MM.1S (cell line): ENCODE results near the gene CLK4.

ENCODE experiments used
- DNase-seq: peaks from one replicate; pipeline ENCODE4 v3.0.0-alpha.2; 2015
- H2AFZ ChIP-seq: fragments of 300-600 bp; sonication (generic); 2 replicates; pipeline ENCODE4 v1.6.0; 2016; ENCODE audit warnings: antibody characterized with exemption, low read length
- H3F3A ChIP-seq: fragments of 300-600 bp; sonication (generic); 2 replicates; pipeline ENCODE4 v1.6.1; 2016; ENCODE audit warnings: mild to moderate bottlenecking, antibody characterized with exemption, low read length, moderate library complexity, mixed read lengths; ENCODE audit not compliant: insufficient read depth
- H3K27ac ChIP-seq: fragments of 300-600 bp; sonication (generic); 2 replicates; pipeline ENCODE4 v1.5.1; 2016; ENCODE audit warnings: mild to moderate bottlenecking, low read length
- H3K27me3 ChIP-seq: fragments of 300-600 bp; sonication (generic); replicated peaks from 2 replicates; pipeline ENCODE4 v1.6.0; 2016; ENCODE audit warnings: low read length; ENCODE audit not compliant: insufficient read depth
- H3K36me3 ChIP-seq: fragments of 300-600 bp; sonication (generic); replicated peaks from 2 replicates; pipeline ENCODE4 v1.6.1; 2016; ENCODE audit warnings: mild to moderate bottlenecking, low read length, mixed read lengths; ENCODE audit not compliant: insufficient read depth
- H3K4me1 ChIP-seq: fragments of 300-600 bp; sonication (generic); 2 replicates; pipeline ENCODE4 v1.6.1; 2016; ENCODE audit warnings: low read length, mixed read lengths
- H3K4me2 ChIP-seq: fragments of 300-600 bp; sonication (generic); 2 replicates; pipeline ENCODE4 v1.6.0; 2016; ENCODE audit warnings: low read depth, low read length
- H3K4me3 ChIP-seq: fragments of 300-600 bp; sonication (generic); 2 replicates; pipeline ENCODE4 v1.5.1; 2016; ENCODE audit warnings: low read length, mixed read lengths
- H3K79me2 ChIP-seq: fragments of 300-600 bp; sonication (generic); 2 replicates; pipeline ENCODE4 v1.6.1; 2016; ENCODE audit warnings: mixed run types, low read length, mixed read lengths
- H3K9ac ChIP-seq: fragments of 300-600 bp; sonication (generic); 2 replicates; pipeline ENCODE4 v1.6.1; 2016; ENCODE audit warnings: low read length, mixed read lengths
- H3K9me2 ChIP-seq: fragments of 300-600 bp; sonication (generic); replicated peaks from 2 replicates; pipeline ENCODE4 v1.6.1; 2016; ENCODE audit warnings: mild to moderate bottlenecking, low read length, mixed read lengths; ENCODE audit not compliant: insufficient read depth
- H3K9me3 ChIP-seq: fragments of 300-600 bp; sonication (generic); replicated peaks from 2 replicates; pipeline ENCODE4 v1.6.1; 2016; ENCODE audit warnings: mild to moderate bottlenecking, low read length, mixed read lengths; ENCODE audit not compliant: insufficient read depth
- H4K20me1 ChIP-seq: fragments of 300-600 bp; sonication (generic); 2 replicates; pipeline ENCODE4 v1.6.1; 2016; ENCODE audit warnings: mild to moderate bottlenecking, low read length, moderate library complexity, mixed read lengths; ENCODE audit not compliant: insufficient read depth
- EZH2 ChIP-seq: fragments of 300-600 bp; sonication (generic); optimal IDR thresholded peaks from 2 replicates; pipeline ENCODE3; 2017; ENCODE audit warnings: low read depth, mild to moderate bottlenecking, antibody characterized with exemption, low read length, mixed read lengths
- EZH2phosphoT487 ChIP-seq: fragments of 300-600 bp; sonication (generic); IDR thresholded peaks from 2 replicates; pipeline ENCODE4 v1.6.1; 2018; ENCODE audit warnings: antibody characterized with exemption, low read length
- TF ChIP-seq, protein P1 (sequence below): fragments of 300-600 bp; sonication (generic); IDR thresholded peaks from 2 replicates; pipeline ENCODE4 v1.5.1; 2016; ENCODE audit warnings: antibody characterized with exemption, low read length, mixed read lengths

CLK4 gene

DNA sequence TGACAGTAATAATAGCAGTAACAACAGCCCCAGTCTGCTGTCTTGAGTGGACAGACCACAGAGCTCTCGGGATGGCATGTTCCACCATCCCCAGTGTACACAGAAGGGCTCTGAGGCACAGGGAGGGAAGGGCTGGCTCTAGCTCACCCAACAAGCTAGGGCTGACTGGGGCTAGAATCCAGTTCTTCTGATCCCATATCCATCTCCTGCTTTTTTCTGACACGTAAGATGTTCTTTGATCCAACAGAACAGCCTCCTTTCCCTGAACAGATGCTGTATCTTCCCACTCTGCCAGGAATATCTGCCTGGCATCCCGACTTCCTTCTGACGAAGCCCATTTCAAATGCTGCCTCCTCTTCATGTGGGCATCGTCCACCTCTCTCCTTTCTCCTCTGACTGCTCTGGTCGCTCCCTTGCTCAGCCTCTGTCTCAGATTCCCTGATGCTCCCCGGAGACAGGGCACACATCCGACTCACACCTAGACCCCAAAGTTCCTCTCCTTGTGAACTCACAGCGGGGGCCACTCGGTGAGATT is 43.6 kb upstream of the CLK4 start:
- Histone ChIP-seq H3K36me3 (no peaks in the 10 kb centered on the region), H3K4me2 (no peak overlapping the region), H4K20me1 (no peaks in the 10 kb centered on the region), H3F3A (no peaks in the 10 kb centered on the region), H3K4me1 (no peaks in the 10 kb centered on the region), H3K27me3 (peaks cover 10% of the 10 kb centered on the region), H3K9ac (no peak overlapping the region), H3K4me3 (no peak overlapping the region), H3K27ac (no peak overlapping the region), H3K9me2 (no peaks in the 10 kb centered on the region), H2AFZ (no peak overlapping the region), H3K79me2 (no peaks in the 10 kb centered on the region), H3K9me3 (no peaks in the 10 kb centered on the region)
- DNase-seq: no peak
- TF ChIP-seq, protein P1, sequence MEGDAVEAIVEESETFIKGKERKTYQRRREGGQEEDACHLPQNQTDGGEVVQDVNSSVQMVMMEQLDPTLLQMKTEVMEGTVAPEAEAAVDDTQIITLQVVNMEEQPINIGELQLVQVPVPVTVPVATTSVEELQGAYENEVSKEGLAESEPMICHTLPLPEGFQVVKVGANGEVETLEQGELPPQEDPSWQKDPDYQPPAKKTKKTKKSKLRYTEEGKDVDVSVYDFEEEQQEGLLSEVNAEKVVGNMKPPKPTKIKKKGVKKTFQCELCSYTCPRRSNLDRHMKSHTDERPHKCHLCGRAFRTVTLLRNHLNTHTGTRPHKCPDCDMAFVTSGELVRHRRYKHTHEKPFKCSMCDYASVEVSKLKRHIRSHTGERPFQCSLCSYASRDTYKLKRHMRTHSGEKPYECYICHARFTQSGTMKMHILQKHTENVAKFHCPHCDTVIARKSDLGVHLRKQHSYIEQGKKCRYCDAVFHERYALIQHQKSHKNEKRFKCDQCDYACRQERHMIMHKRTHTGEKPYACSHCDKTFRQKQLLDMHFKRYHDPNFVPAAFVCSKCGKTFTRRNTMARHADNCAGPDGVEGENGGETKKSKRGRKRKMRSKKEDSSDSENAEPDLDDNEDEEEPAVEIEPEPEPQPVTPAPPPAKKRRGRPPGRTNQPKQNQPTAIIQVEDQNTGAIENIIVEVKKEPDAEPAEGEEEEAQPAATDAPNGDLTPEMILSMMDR: no peak
- no peak for TF ChIP-seq EZH2

DNA sequence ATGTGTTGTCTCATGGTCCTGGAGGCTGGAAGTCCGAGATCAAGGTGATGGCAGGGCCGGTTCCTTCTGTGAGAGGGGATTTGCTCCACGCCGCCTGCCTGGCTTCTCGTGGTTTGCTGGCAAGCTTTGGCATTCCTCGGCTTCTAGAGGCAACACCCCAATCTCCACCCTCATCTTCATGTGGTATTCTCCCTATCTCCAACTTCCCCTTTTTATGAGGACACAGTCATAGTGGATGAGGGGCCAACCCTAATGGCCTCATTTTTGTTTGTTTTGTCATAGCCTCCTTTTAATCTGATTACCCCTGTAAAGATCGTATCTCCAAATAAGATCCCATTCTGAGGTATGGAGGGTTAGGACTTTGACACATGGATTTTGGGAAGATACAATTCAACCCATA is 41.7 kb upstream of the CLK4 start:
- H3K4me3 ChIP-seq: no peak overlapping the region
- no peak overlapping the region for H3K4me2 ChIP-seq
- no peaks in the 10 kb centered on the region for H3F3A ChIP-seq
- H3K79me2 ChIP-seq: no peaks in the 10 kb centered on the region
- DNase-seq: no peak
- H3K9me2 ChIP-seq: no peaks in the 10 kb centered on the region
- no peaks in the 10 kb centered on the region for H3K4me1 ChIP-seq
- peaks cover 10% of the 10 kb centered on the region for H3K27me3 ChIP-seq
- TF ChIP-seq EZH2 (no peak), EZH2phosphoT487 (no peak)
- TF ChIP-seq, protein P1: no peak
- H3K9ac ChIP-seq: no peak overlapping the region
- no peaks in the 10 kb centered on the region for H4K20me1 ChIP-seq
- no peaks in the 10 kb centered on the region for H3K36me3 ChIP-seq
- no peak overlapping the region for H2AFZ ChIP-seq
- H3K9me3 ChIP-seq: no peaks in the 10 kb centered on the region
- H3K27ac ChIP-seq: no peak overlapping the region

DNA sequence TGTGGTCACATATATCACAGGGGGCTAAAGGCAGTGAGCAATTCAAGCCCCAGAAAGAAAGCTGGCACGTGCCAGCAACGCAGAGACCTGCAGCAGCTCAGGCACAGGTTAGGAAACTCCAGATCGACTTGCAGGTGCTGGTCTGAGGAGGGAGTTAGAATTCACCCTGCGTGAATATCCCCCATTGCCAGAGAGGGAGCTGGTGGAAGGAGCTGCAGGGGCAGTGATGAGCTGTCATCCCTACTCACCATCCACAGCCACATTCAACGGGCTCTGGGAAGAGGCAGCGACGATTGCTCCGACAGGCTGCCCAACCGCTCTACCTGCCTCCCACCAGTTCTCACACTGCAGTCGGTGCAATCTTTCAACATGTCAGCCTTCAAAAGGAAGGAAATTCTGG is 40.8 kb upstream of the CLK4 start:
- Histone ChIP-seq H3F3A (no peaks in the 10 kb centered on the region), H3K9me2 (no peaks in the 10 kb centered on the region), H3K9me3 (no peaks in the 10 kb centered on the region), H4K20me1 (no peaks in the 10 kb centered on the region), H3K4me3 (no peak overlapping the region), H2AFZ (no peak overlapping the region), H3K9ac (no peak overlapping the region), H3K4me1 (no peaks in the 10 kb centered on the region), H3K36me3 (no peaks in the 10 kb centered on the region), H3K27me3 (peaks cover 10% of the 10 kb centered on the region), H3K27ac (no peak overlapping the region), H3K79me2 (no peaks in the 10 kb centered on the region), H3K4me2 (no peak overlapping the region)
- no peak for TF ChIP-seq EZH2
- no peak for DNase-seq

DNA sequence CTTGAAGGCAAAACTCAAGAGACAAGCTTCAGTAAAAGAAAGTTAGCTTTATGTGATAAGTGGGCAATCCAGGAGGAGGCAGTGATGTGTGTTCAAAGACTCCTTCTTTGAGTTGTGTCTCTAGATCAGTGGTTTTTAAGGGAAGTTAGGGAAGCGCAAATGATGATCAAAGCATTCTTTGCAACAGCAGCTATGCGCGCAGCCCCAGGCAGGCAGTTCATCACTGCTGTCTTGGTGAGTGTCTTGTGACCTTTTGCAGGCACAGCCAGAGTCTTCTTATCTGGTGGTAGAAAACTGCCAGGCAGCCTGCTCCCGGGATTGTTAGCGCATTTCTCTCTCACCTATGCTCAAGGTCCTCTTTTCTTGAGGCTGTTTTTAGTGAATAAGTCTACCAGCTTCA is 40.3 kb upstream of the CLK4 start:
- Histone ChIP-seq H3K79me2 (no peaks in the 10 kb centered on the region), H3K9me2 (no peaks in the 10 kb centered on the region), H3K9ac (no peak overlapping the region), H3K4me1 (no peaks in the 10 kb centered on the region), H2AFZ (no peak overlapping the region), H3K9me3 (no peaks in the 10 kb centered on the region), H3K4me3 (no peak overlapping the region), H3K27me3 (peaks cover 10% of the 10 kb centered on the region), H3F3A (no peaks in the 10 kb centered on the region), H4K20me1 (no peaks in the 10 kb centered on the region), H3K27ac (no peak overlapping the region), H3K4me2 (no peak overlapping the region), H3K36me3 (no peaks in the 10 kb centered on the region)
- TF ChIP-seq EZH2phosphoT487 (no peak), EZH2 (no peak)
- TF ChIP-seq, protein P1: no peak
- no peak for DNase-seq
